Keratinocyte (primary cell): ENCODE measurements around the gene IRAK2. TPM values are rescaled to one million over a fixed set of nuclear protein-coding genes. Genes with fewer than 3 reads are reported as not detected.
"Not testable (repeated sequence)": the region's sequence is repeated elsewhere in the genome, so short reads cannot be mapped to it uniquely, and the experiment has no call there.

Source experiments
- DNase-seq: peaks from one replicate; pipeline ENCODE4 v3.0.0-alpha.2; 2011; ENCODE audit warnings: low read depth, missing footprints, low spot score
- FAIRE-seq: peaks from 2 replicates; lab custom pipeline; 2011; peaks lifted over from hg19 to GRCh38; lab: Jason Lieb, UNC
- H2AFZ ChIP-seq: 2 replicates; pipeline ENCODE4 v1.6.0; 2012; ENCODE audit warnings: low read length, control low read depth, inconsistent platforms; ENCODE audit not compliant: control insufficient read depth
- H3K27ac ChIP-seq: 2 replicates; pipeline ENCODE4 v1.5.1; 2011; ENCODE audit warnings: low read length; ENCODE audit not compliant: control insufficient read depth, insufficient read depth
- H3K27me3 ChIP-seq: 3 replicates; pipeline ENCODE4 v1.6.0; 2011; ENCODE audit warnings: low read length; ENCODE audit not compliant: control insufficient read depth, insufficient read depth; ENCODE audit errors: extremely low read depth
- H3K36me3 ChIP-seq, 2 experiments: 2 replicates in 1 of 2; 3 replicates in 1 of 2; pipeline ENCODE4 v1.5.1; 2011; ENCODE audit warnings: low read length in 2 of 2, mild to moderate bottlenecking in 1 of 2; ENCODE audit not compliant: control insufficient read depth in 2 of 2, insufficient read depth in 2 of 2; ENCODE audit errors: extremely low read depth in 1 of 2
- H3K4me1 ChIP-seq: 3 replicates; pipeline ENCODE4 v1.5.1; 2011; ENCODE audit warnings: low read length; ENCODE audit not compliant: control insufficient read depth, insufficient read depth; ENCODE audit errors: extremely low read depth
- H3K4me2 ChIP-seq: 3 replicates; pipeline ENCODE4 v1.6.0; 2011; ENCODE audit warnings: low read depth, low read length; ENCODE audit not compliant: control insufficient read depth, insufficient read depth; ENCODE audit errors: extremely low read depth
- H3K4me3 ChIP-seq, 3 experiments: fragments of 200-600 bp in 1 of 3; sonication (generic) in 1 of 3; 2 replicates in 2 of 3; 3 replicates in 1 of 3; pipeline ENCODE4 v1.5.1; 2011 to 2016; ENCODE audit warnings: low read length in 3 of 3, mild to moderate bottlenecking in 3 of 3, control low read depth in 2 of 3, inconsistent platforms in 1 of 3, low read depth in 1 of 3, mixed read lengths in 1 of 3, mixed run types in 1 of 3, moderate library complexity in 1 of 3; ENCODE audit not compliant: control insufficient read depth in 2 of 3, insufficient read depth in 2 of 3; ENCODE audit errors: extremely low read depth in 1 of 3
- H3K79me2 ChIP-seq: 2 replicates; pipeline ENCODE4 v1.6.0; 2012; ENCODE audit warnings: low read length; ENCODE audit not compliant: control insufficient read depth, insufficient read depth
- H3K9ac ChIP-seq: 3 replicates; pipeline ENCODE4 v1.6.0; 2011; ENCODE audit warnings: low read length; ENCODE audit not compliant: control insufficient read depth, insufficient read depth; ENCODE audit errors: extremely low read depth
- H3K9me1 ChIP-seq: 3 replicates; pipeline ENCODE4 v1.6.0; 2011; ENCODE audit warnings: low read length; ENCODE audit not compliant: control insufficient read depth, insufficient read depth; ENCODE audit errors: extremely low read depth
- H3K9me3 ChIP-seq: 2 replicates; pipeline ENCODE4 v1.5.1; 2012; ENCODE audit warnings: low read depth, low read length; ENCODE audit not compliant: control insufficient read depth
- H4K20me1 ChIP-seq: 3 replicates; pipeline ENCODE4 v1.6.0; 2011; ENCODE audit warnings: low read length; ENCODE audit not compliant: control insufficient read depth, insufficient read depth; ENCODE audit errors: extremely low read depth
- CTCF ChIP-seq, 3 experiments: IDR thresholded peaks in 1 of 3; conservative IDR thresholded peaks in 1 of 3; optimal IDR thresholded peaks in 1 of 3; 2 replicates in 2 of 3; 3 replicates in 1 of 3; pipeline versions ENCODE3 to v1.5.1; 2011; ENCODE audit warnings: low read length in 3 of 3, mild to moderate bottlenecking in 3 of 3, moderate library complexity in 2 of 3, control low read depth in 1 of 3, inconsistent platforms in 1 of 3; ENCODE audit not compliant: insufficient read depth in 2 of 3; ENCODE audit errors: extremely low read depth in 1 of 3
- EZH2 ChIP-seq: IDR thresholded peaks from one replicate; pipeline ENCODE4 v1.6.1; 2012; ENCODE audit warnings: inconsistent platforms, mild to moderate bottlenecking, low read length, moderate library complexity
- dilution Hi-C: fragments of 300-500 bp; cut with MboI; formaldehyde crosslinking; loops from one replicate; pipeline ENCODE4 v1.7.0; 2020; ENCODE audit warnings: low sequenced_read_pairs; ENCODE audit not compliant: extremely low pct_ligation_motif_present
- polyA plus RNA-seq, 5 experiments: library from polyadenylated mRNA; depleted of rRNA in 3 of 5; stranded (reverse) in 3 of 5; stranded (forward) in 1 of 5; unstranded in 1 of 5; fragments of >200 nt; gene quantifications; 1 replicate in 1 of 5; 2 replicates in 3 of 5; 3 replicates in 1 of 5; pipeline versions ENCODE4 v1.2.1 to v1.2.3, GENCODE V29; 2011 to 2012; ENCODE audit warnings: missing spikeins in 2 of 5, low read depth in 1 of 5, low replicate concordance in 1 of 5

The IRAK2 gene
- polyA plus RNA-seq, 1 donor (not counting 4 experiments of a cell fraction or from before 2014, with no cell fraction given): 3.5 TPM

- not testable (repeated sequence) for H3K4me3 ChIP-seq, H3K4me1 ChIP-seq, FAIRE-seq
Observed at GRCh38 chr3:10176150-10176549, 11.4 kb downstream of the IRAK2 start.

GRCh38 chr3:10177737-10178136 lies 13.0 kb downstream of the IRAK2 start:
- Histone ChIP-seq H3K4me3 (no peak overlapping the region), H3K36me3 (peaks cover 0 to 3% of the 10 kb centered on the region in 2 experiments), H3K4me1 (no peaks in the 10 kb centered on the region), H3K27ac (no peak overlapping the region), H4K20me1 (no peaks in the 10 kb centered on the region), H3K4me2 (no peak overlapping the region), H3K79me2 (no peaks in the 10 kb centered on the region), H3K9me3 (no peaks in the 10 kb centered on the region), H3K27me3 (no peaks in the 10 kb centered on the region), H2AFZ (no peak overlapping the region), H3K9ac (no peak overlapping the region), H3K9me1 (no peaks in the 10 kb centered on the region)
- TF ChIP-seq CTCF (optimal IDR thresholded peaks at IDR 0.05 in 1 of 3, IDR thresholded peaks at IDR 0.05 in 1 of 3, conservative IDR thresholded peaks at IDR 0.05 in 1 of 3; ENCODE audit: extremely low read depth in 1 of 3, insufficient read depth in 2 of 3, low read length in 3 of 3): no peak
- no peak for TF ChIP-seq EZH2
- DNase-seq (no peak), FAIRE-seq (no peak)
- dilution Hi-C loops: no loop called here

More at GRCh38 chr3:10176150-10176549, 11.4 kb downstream of the IRAK2 start:
- H3K79me2 ChIP-seq, H3K27me3 ChIP-seq, H3K9ac ChIP-seq, H3K4me2 ChIP-seq, DNase-seq, H3K9me1 ChIP-seq, dilution Hi-C loops, H4K20me1 ChIP-seq, H3K9me3 ChIP-seq, H3K36me3 ChIP-seq, H3K27ac ChIP-seq, H2AFZ ChIP-seq: not testable (repeated sequence)

GRCh38 chr3:10178892-10179291 lies 14.2 kb downstream of the IRAK2 start:
- H3K36me3 ChIP-seq: peaks cover 0 to 3% of the 10 kb centered on the region in 2 experiments
- dilution Hi-C loops: no loop called here
- FAIRE-seq: no peak

More at GRCh38 chr3:10178892-10179291, 14.2 kb downstream of the IRAK2 start:
- Histone ChIP-seq H3K9ac (no peak overlapping the region), H3K79me2 (no peaks in the 10 kb centered on the region), H3K9me3 (no peaks in the 10 kb centered on the region), H3K9me1 (no peaks in the 10 kb centered on the region), H3K4me1 (peaks cover 2% of the 10 kb centered on the region), H3K27ac (no peak overlapping the region), H3K27me3 (no peaks in the 10 kb centered on the region), H4K20me1 (no peaks in the 10 kb centered on the region), H3K4me3 (no peak overlapping the region), H2AFZ (no peak overlapping the region), H3K4me2 (no peak overlapping the region)
- TF ChIP-seq EZH2: no peak
- TF ChIP-seq CTCF (optimal IDR thresholded peaks at IDR 0.05 in 1 of 3, IDR thresholded peaks at IDR 0.05 in 1 of 3, conservative IDR thresholded peaks at IDR 0.05 in 1 of 3; ENCODE audit: extremely low read depth in 1 of 3, insufficient read depth in 2 of 3, low read length in 3 of 3): no peak
- DNase-seq: no peak
